NCI-H1417 treated with DMSO at 0.1 percent for 48 hours (cell line): ENCODE data around the gene CYP46A1.

ENCODE experiments used
- DNase-seq: peaks from one replicate; lab custom pipeline; 2025; lab: John Stamatoyannopoulos, UW

Gene CYP46A1

GRCh38 chr14:99729991-99730875 is 46.1 kb downstream of the CYP46A1 start:
- DNase-seq, result peak; percentile 11

- no peak for DNase-seq
These were observed 46.9 kb downstream of the CYP46A1 start for GRCh38 chr14:99730876-99731546.

GRCh38 chr14:99731547-99732435 is 47.7 kb downstream of the CYP46A1 start:
- no peak for DNase-seq

GRCh38 chr14:99732436-99733210 is 48.5 kb downstream of the CYP46A1 start:
- no peak for DNase-seq

GRCh38 chr14:99733211-99733539 is 49.1 kb downstream of the CYP46A1 start:
- DNase-seq, result no peak

- DNase-seq, result no peak
These were observed 49.7 kb downstream of the CYP46A1 start for GRCh38 chr14:99733540-99734405.

- DNase-seq, result no peak
These were observed 50.4 kb downstream of the CYP46A1 start for GRCh38 chr14:99734406-99735051.

- DNase-seq, result no peak
These were observed 51.4 kb downstream of the CYP46A1 start for GRCh38 chr14:99735189-99736135.

- DNase-seq, result no peak
These were observed 52.7 kb downstream of the CYP46A1 start for GRCh38 chr14:99736603-99737371.

- no peak for DNase-seq
These were observed 53.4 kb downstream of the CYP46A1 start for GRCh38 chr14:99737451-99737951.

- no peak for DNase-seq
These were observed 54.0 kb downstream of the CYP46A1 start for GRCh38 chr14:99737956-99738667.

- DNase-seq, result no peak
These were observed 56.3 kb downstream of the CYP46A1 start for GRCh38 chr14:99740411-99740810.

- DNase-seq, result no peak
These were observed 57.3 kb downstream of the CYP46A1 start for GRCh38 chr14:99741227-99741976.

- no peak for DNase-seq
These were observed 58.0 kb downstream of the CYP46A1 start for GRCh38 chr14:99742074-99742473.

- DNase-seq, result no peak
These were observed 58.7 kb downstream of the CYP46A1 start for GRCh38 chr14:99742509-99743487.
